Natural killer cell (primary cell): ENCODE data around the gene NRP2. TPM values are rescaled to one million over a fixed set of nuclear protein-coding genes. Genes with fewer than 3 reads are reported as not detected.

Experiments used
- ATAC-seq, 3 donors: fragments of 150-1000 bp in 2 of 3; fragments of 200-7000 bp in 1 of 3; cut with Tn5 transposase; 1 replicate in 1 of 3; 2 replicates in 2 of 3; pipeline ENCODE4 v1.10.0; 2021; ENCODE audit warnings: mild to moderate bottlenecking in 2 of 3, moderate library complexity in 2 of 3
- DNase-seq, 2 donors: peaks; one replicate each; pipeline versions ENCODE4 v3.0.0 to v3.0.0-alpha.2; 2013 to 2021; ENCODE audit warnings: mixed read lengths in 1 of 2
- H3K27ac ChIP-seq: one replicate; pipeline ENCODE4 v1.5.1; 2013; ENCODE audit warnings: mild to moderate bottlenecking, low read length
- H3K27me3 ChIP-seq: one replicate; pipeline ENCODE4 v1.6.1; 2013; ENCODE audit warnings: low read length; ENCODE audit not compliant: control insufficient read depth, insufficient read depth
- H3K36me3 ChIP-seq: one replicate; pipeline ENCODE4 v1.6.1; 2013; ENCODE audit warnings: low read length; ENCODE audit not compliant: control insufficient read depth, insufficient read depth
- H3K4me1 ChIP-seq: one replicate; pipeline ENCODE4 v1.6.1; 2013; ENCODE audit warnings: low read length; ENCODE audit not compliant: control insufficient read depth, insufficient read depth
- H3K4me3 ChIP-seq: one replicate; pipeline ENCODE4 v1.5.1; 2013; ENCODE audit warnings: low read length
- H3K9me3 ChIP-seq: one replicate; pipeline ENCODE4 v1.6.1; 2013; ENCODE audit warnings: low read length; ENCODE audit not compliant: control insufficient read depth, insufficient read depth
- H3K27ac Mint-ChIP-seq, 2 donors: one replicate each; pipeline ENCODE4 v1.8.0; 2022; ENCODE audit warnings: mild to moderate bottlenecking in 2 of 2, mixed read lengths in 2 of 2, moderate library complexity in 1 of 2
- H3K27me3 Mint-ChIP-seq, 2 donors: one replicate each; pipeline ENCODE4 v1.8.0; 2022; ENCODE audit warnings: low read depth in 2 of 2, mixed read lengths in 2 of 2
- H3K36me3 Mint-ChIP-seq: one replicate; pipeline ENCODE4 v1.8.0; 2022; ENCODE audit warnings: mixed read lengths
- H3K4me1 Mint-ChIP-seq, 2 donors: one replicate each; pipeline ENCODE4 v1.8.0; 2022; ENCODE audit warnings: mixed read lengths in 2 of 2
- H3K4me3 Mint-ChIP-seq: one replicate; pipeline ENCODE4 v1.8.0; 2022; ENCODE audit warnings: mild to moderate bottlenecking, moderate library complexity, mixed read lengths
- H3K9me3 Mint-ChIP-seq, 2 donors: one replicate each; pipeline ENCODE4 v1.8.0; 2022; ENCODE audit warnings: mixed read lengths in 2 of 2
- WGBS: methylation state at CpG from one replicate; pipeline ENCODE4 v1.1.7; 2013; ENCODE audit warnings: missing lambda C conversion rate; ENCODE audit not compliant: insufficient coverage; 5-methylcytosine and 5-hydroxymethylcytosine counted together
- intact Hi-C: fragments of 100-400 bp; cut with micrococcal nuclease; formaldehyde crosslinking; loops from one replicate; pipeline ENCODE4 v1.14.2; 2022
- total RNA-seq, 4 donors: library from RNA; stranded (reverse); fragments of 120-200 nt in 1 of 4; gene quantifications; one replicate each; pipeline versions ENCODE4 v1.2.3 to v1.2.4, GENCODE V29; 2013 to 2022
- TF ChIP-seq, protein P1 (sequence below): fragments of 200-600 bp; IDR thresholded peaks from one replicate; pipeline ENCODE4 v1.8.0; 2022; ENCODE audit warnings: antibody characterized with exemption

Gene NRP2
- total RNA-seq, 3 donors from 2014 or later (not counting 1 experiment from before 2014, with no cell fraction given): 0.40 TPM; not detected in 2

DNA sequence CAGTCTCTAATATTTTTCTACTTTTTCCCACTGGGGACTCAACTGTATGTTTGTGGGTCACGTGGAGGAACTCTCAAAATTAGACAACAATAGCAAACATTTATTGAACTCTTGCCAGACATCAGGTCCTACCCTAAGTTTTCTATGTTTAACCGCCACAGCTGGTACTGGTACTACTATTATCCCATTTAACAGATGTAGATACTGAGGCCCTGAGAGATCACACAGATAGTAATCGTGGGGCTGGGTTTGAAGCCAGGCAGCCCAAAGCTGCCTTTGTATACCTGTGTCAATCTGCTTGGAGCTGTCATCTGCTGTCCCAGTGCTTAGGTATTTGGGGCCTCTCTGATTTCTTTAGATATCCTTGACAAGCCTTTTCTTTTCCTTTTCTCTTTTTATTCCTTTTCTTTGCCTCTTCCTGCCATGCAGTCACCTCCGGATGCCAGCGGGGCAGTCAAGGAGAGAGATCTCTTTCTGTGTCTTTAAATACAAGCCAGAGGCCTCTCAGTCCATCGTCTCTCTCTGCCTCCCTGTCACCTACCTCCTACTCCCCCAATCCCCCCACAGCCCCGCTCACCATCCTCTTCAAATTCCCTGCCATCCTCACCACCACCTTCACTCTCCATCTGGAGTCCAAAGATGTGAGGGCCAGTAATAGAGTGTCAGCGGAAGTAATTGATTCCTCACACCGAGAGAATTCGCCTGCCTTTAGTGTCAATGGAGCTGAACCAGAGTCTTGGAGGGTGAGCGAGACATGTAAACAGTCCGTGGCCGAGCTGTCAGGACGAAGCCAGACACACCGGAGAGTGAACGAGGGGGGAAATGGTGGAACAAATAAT, 23.4 kb downstream of the NRP2 start:
- H3K4me3 ChIP-seq: no peak overlapping the region
- no peak for DNase-seq
- no peaks in the 10 kb centered on the region for H3K36me3 ChIP-seq
- ATAC-seq: no peak
- no peak overlapping the region for H3K27ac Mint-ChIP-seq
- no peaks in the 10 kb centered on the region for H3K9me3 Mint-ChIP-seq
- no peaks in the 10 kb centered on the region for H3K27me3 Mint-ChIP-seq
- no peaks in the 10 kb centered on the region for H3K27me3 ChIP-seq
- H3K4me1 Mint-ChIP-seq: peaks cover 7 to 11% of the 10 kb centered on the region in 2 donors
- intact Hi-C loops: no loop called here
- peaks cover 23% of the 10 kb centered on the region for H3K4me1 ChIP-seq
- WGBS: 93% methylated on average over 15 of the region's 16 CpGs
- H3K36me3 Mint-ChIP-seq: no peaks in the 10 kb centered on the region
- H3K27ac ChIP-seq: peak overlapping the region; percentile 70
- no peak overlapping the region for H3K4me3 Mint-ChIP-seq
- no peaks in the 10 kb centered on the region for H3K9me3 ChIP-seq
- TF ChIP-seq, protein P1, sequence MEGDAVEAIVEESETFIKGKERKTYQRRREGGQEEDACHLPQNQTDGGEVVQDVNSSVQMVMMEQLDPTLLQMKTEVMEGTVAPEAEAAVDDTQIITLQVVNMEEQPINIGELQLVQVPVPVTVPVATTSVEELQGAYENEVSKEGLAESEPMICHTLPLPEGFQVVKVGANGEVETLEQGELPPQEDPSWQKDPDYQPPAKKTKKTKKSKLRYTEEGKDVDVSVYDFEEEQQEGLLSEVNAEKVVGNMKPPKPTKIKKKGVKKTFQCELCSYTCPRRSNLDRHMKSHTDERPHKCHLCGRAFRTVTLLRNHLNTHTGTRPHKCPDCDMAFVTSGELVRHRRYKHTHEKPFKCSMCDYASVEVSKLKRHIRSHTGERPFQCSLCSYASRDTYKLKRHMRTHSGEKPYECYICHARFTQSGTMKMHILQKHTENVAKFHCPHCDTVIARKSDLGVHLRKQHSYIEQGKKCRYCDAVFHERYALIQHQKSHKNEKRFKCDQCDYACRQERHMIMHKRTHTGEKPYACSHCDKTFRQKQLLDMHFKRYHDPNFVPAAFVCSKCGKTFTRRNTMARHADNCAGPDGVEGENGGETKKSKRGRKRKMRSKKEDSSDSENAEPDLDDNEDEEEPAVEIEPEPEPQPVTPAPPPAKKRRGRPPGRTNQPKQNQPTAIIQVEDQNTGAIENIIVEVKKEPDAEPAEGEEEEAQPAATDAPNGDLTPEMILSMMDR: no peak

DNA sequence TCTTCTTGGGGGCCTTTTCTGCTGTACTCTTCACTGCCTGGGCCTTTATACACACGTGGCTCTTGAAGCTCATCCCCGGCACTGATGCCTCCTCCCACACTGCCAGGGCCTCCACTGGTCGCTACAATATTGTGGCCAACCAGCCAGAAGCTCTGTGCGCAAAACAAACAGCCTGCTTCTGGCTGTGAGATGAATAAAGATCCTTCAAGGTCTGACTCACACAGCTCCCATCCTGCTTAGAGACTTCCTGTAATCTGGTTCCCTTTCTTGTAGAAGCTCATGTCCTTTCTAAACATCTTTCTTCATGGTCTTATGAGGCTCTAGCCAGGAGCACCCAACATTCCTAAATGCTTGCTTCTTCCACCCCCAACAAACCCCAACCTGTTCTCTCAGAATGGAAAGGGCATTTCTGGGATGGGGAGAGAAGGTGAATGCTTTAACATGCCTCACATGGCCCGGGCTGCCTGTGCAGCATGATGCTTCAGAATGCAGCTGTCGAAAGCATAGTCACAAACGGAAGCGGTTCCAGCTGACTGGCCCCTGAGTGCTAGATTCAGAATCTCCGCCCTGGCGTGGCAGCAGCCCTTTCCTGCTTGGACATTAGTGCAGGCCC, 24.6 kb downstream of the NRP2 start:
- WGBS: 27% methylated on average over 10 of the region's 10 CpGs
- no peaks in the 10 kb centered on the region for H3K9me3 Mint-ChIP-seq
- peak in 1 of 2 donors; percentile 30 for DNase-seq
- Histone ChIP-seq H3K27ac (peak overlapping the region; percentile 70), H3K36me3 (no peaks in the 10 kb centered on the region), H3K4me3 (no peak overlapping the region), H3K9me3 (no peaks in the 10 kb centered on the region), H3K27me3 (no peaks in the 10 kb centered on the region), H3K4me1 (peaks cover 23% of the 10 kb centered on the region)
- H3K4me3 Mint-ChIP-seq: no peak overlapping the region
- ATAC-seq: peak; percentile 52 to 71 (median 70)
- peaks cover 7 to 11% of the 10 kb centered on the region in 2 donors for H3K4me1 Mint-ChIP-seq
- intact Hi-C loops: no loop called here
- H3K36me3 Mint-ChIP-seq: no peaks in the 10 kb centered on the region
- peak overlapping the region; percentile 36 to 78 for H3K27ac Mint-ChIP-seq
- H3K27me3 Mint-ChIP-seq: peaks cover 0 to 1% of the 10 kb centered on the region in 2 donors
- TF ChIP-seq, protein P1: no peak

DNA sequence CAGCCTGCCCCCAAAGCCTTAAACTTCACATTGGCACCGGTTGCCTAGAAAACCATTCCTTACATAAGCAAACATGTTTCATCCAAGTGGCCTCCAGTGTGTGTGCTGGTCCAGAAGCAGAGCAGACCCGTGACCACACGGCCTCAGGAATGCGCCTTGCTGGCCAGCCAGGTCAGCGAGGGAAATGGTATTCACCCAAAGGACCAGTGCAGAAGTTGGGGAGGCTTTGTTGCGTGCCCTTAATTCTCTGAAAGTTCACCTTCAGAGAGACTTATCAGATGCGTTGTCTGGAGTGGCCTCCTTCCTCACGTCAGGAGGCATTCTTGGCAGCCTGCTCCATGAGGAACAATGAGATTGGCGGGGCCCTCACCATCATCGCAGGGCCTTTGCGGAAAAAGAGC, 25.9 kb downstream of the NRP2 start:
- WGBS: 90% methylated on average over 11 of the region's 11 CpGs
- Histone ChIP-seq H3K36me3 (no peaks in the 10 kb centered on the region), H3K9me3 (no peaks in the 10 kb centered on the region), H3K27me3 (no peaks in the 10 kb centered on the region), H3K27ac (no peak overlapping the region), H3K4me3 (no peak overlapping the region), H3K4me1 (peaks cover 23% of the 10 kb centered on the region)
- Mint-ChIP-seq H3K4me3 (no peak overlapping the region), H3K4me1 (peaks cover 7 to 11% of the 10 kb centered on the region in 2 donors), H3K27ac (no peak overlapping the region), H3K9me3 (no peaks in the 10 kb centered on the region), H3K36me3 (no peaks in the 10 kb centered on the region), H3K27me3 (peaks cover 0 to 3% of the 10 kb centered on the region in 2 donors)
- ATAC-seq (no peak), DNase-seq (no peak)
- intact Hi-C loops: no loop called here
- TF ChIP-seq, protein P1: no peak
